ENCODE measurements around the gene DEPDC1B. TPM values are rescaled to one million over a fixed set of nuclear protein-coding genes. Genes with fewer than 3 reads are reported as not detected.

The DEPDC1B gene
- total RNA-seq, 2 experiments from 2014 or later: 39.0 to 42.3 TPM

DNA sequence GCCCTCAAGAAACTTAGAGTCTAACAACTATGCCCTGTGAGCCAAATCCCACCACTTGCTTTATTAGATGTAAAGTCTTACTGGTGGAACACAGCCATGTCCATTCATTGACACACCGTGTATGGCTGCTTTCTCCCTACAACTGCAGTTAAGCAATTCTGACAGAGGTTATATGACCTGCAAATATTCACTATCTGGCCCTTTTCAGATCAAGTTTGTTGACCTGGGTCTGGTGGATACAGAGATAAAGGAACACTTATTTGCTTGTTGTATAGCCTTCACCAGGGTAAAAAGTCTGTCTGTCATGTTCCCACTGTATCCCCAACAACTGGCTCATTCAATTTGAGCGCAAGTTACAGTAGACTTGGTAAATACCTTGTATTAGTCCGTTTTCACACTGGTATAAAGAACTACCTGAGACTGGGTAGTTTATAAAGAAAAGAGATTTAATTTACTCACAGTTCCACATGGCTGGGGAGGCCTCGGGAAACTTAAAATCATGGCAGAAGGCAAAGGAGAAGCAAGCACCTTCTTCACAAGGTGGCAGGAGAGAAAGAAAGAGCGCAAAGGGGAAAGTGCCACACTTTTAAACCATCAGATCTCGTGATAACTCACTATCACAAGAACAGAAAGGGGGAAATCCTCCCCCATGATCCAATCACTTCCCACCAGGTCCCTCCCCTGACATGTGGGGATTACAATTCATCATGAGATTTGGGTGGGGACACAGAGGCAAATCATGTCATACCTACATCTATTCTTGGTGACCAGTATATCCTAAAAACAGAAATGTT is 27.9 kb downstream of the DEPDC1B start:
- H3K27me3 Mint-ChIP-seq: no peaks in the 10 kb centered on the region
- CTCF ChIA-PET: no interaction called here
- POLR2A ChIA-PET: no interaction called here

DNA sequence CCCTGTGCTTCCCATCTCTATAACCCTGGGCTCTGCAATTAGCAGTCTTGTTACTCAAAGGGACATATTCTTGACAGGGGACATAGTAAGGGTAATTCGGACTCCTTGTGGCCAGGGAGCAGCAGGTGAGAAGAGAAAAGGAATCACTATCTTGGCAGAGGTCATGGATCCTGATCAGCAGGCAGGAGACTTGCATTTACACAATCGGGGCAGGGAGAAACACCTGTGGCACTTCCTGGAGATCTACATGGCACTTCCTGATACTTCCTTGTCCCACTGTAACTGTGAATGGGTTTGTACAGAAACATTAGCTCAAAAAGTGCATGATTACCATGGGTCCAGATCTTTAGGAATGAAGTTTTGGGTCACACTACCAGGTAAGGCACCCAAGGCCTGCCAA is 29.2 kb downstream of the DEPDC1B start:
- no peak for DNase-seq
- Mint-ChIP-seq H3K4me1 (no peaks in the 10 kb centered on the region), H3K27me3 (no peaks in the 10 kb centered on the region), H3K36me3 (ENCODE audit: low read depth) (peaks cover 9% of the 10 kb centered on the region), H3K4me3 (no peak overlapping the region), H3K9me3 (no peaks in the 10 kb centered on the region), H3K27ac (no peak overlapping the region)
- POLR2A ChIA-PET: no interaction called here
- CTCF ChIA-PET: interaction anchor here (2.9 kb wide), 1 partner anchor 17 kb away, joined by 13 read pairs; no protein-coding TSS in a partner anchor

More for the DNA sequence above, 27.9 kb downstream of the DEPDC1B start:
- Mint-ChIP-seq H3K9me3 (no peaks in the 10 kb centered on the region), H3K4me1 (no peaks in the 10 kb centered on the region), H3K36me3 (ENCODE audit: low read depth) (no peaks in the 10 kb centered on the region), H3K27ac (no peak overlapping the region), H3K4me3 (no peak overlapping the region)
- no peak for DNase-seq

DNA sequence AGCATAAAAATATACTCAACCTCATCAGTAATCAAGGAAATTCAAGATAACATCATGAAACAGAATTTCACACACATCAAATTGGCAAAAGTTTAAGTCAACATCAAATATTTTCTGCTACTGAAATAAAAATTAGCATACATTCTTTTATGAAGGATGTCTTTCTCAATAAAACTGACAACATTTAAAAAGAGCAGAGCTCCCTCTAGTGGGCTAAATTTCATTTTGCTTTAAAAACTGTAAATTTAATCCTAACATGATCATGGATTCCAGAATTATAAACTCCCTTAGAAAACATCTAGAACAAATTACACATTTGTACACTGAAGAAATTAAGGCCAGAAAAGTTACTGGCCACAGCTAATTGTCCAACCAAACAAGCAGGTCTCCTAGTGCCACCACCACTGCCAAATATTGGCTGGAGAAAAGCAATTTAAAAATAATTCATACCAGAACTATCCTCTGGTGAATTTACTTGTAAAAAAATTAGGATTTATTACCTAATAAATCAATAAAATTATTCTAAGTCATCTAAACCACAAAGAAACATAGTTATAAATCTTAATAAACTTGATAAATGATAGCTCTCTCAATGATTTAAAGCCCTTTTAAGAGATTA is 31.2 kb downstream of the DEPDC1B start:
- Mint-ChIP-seq H3K27ac (no peak overlapping the region), H3K36me3 (ENCODE audit: low read depth) (peaks cover 9% of the 10 kb centered on the region), H3K9me3 (no peaks in the 10 kb centered on the region), H3K4me3 (no peak overlapping the region), H3K4me1 (no peaks in the 10 kb centered on the region), H3K27me3 (no peaks in the 10 kb centered on the region)
- DNase-seq: no peak
- ChIA-PET CTCF (interaction anchor here (1.0 to 2.9 kb wide), 14 partner anchors 9 to 861 kb away, joined by 3 to 15 read pairs (median 4); partner anchors contain the start of gene DEPDC1B), POLR2A (no interaction called here)

DNA sequence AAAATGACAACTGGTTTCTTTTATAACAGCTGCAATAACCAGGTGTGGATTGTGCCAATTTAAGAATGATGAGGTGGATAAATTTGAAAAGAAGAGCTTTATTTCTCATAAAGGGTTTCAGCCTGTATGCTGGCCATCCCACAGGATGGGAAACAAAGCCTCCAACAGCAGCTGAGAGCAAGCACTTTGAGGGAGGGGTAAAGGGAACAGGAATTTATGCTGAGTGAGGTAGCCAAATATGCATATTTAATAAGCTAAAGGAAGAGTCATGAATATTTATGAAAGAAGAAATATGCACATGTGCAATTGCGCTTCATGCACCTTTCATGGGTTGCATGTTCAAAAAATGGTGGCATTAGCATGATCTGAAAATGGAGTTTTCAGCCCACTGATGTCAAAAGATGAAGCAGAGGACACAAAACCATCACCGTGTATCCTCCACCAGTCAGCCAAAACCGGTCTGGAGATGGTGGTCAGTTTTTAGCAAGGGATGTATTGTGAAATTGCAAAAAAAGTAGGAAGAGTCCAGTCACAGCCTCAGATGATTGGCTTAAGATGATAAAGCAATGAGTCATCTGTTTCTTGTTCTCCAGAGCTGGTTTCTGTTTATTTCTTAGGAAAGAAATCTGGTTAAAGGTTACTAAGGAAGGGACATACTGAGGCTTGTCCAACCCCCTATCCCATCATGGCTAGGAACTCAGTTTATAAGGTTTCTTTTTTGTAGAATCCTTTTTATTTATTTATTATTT is 47.9 kb downstream of the DEPDC1B start:
- ChIA-PET POLR2A (no interaction called here), CTCF (no interaction called here)
- H3K27ac Mint-ChIP-seq: no peak overlapping the region
- H3K27me3 Mint-ChIP-seq: no peaks in the 10 kb centered on the region
- no peak for DNase-seq
- H3K36me3 Mint-ChIP-seq (ENCODE audit: low read depth): peaks cover 2% of the 10 kb centered on the region
- H3K4me1 Mint-ChIP-seq: no peaks in the 10 kb centered on the region
- peaks cover 4% of the 10 kb centered on the region for H3K9me3 Mint-ChIP-seq
- H3K4me3 Mint-ChIP-seq: no peak overlapping the region

DNA sequence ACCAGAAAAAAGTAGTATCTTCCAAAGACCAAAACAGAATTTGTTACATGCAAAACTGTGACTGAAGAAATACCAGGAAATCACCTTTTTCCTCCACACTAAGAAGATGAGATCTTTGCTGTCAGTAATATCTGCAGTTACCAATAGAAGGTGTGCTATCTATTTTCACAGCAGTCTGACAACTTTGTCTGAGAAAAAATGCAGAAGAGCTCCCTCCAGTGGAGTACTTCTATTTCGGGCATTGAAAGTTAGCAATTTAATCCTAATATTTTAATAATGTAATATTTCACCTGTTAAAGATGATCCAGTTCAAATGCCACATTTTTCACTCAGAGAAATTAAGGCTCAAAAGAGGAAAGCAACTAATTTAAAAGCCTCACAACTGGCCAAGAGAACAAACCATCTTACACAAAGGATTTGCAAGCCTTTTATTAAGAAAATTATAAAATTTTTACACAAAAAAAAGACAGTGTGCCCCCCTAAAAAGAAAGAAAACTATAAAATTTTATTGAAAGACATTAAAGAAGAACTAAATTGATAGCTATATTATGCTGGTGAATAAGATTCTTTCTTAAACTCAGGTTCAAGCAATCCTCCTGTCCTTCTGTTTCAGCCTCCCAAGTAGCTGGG is 50.6 kb downstream of the DEPDC1B start:
- POLR2A ChIA-PET: no interaction called here
- Mint-ChIP-seq H3K4me1 (no peaks in the 10 kb centered on the region), H3K27me3 (no peaks in the 10 kb centered on the region), H3K27ac (no peak overlapping the region), H3K9me3 (no peaks in the 10 kb centered on the region), H3K4me3 (no peak overlapping the region), H3K36me3 (ENCODE audit: low read depth) (peaks cover 10% of the 10 kb centered on the region)
- CTCF ChIA-PET: interaction anchor here (0.6 to 1.6 kb wide), 2 partner anchors 774 to 835 kb away, joined by 4 read pairs; no protein-coding TSS in a partner anchor
- DNase-seq: no peak

DNA sequence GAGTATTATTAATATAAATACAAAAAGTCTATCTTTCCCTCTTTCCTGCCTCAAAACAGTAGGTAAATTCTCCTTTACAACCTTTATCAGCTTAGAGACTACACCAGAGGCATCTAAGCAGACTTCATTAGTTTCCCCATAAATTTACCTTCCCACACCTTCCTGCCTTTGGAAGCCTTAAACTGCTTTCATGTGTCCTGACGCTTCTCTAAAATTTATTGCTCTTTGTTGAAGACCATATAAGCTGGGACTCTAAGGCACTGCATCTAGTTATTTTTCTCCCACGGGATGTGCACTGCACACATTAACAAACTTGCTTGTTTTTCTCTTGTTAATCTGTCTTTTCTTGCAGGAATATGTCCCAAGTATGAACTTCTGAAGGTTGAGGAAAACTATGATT is 51.8 kb downstream of the DEPDC1B start:
- no peaks in the 10 kb centered on the region for H3K9me3 Mint-ChIP-seq
- no peak overlapping the region for H3K27ac Mint-ChIP-seq
- no peak for DNase-seq
- H3K4me1 Mint-ChIP-seq: no peaks in the 10 kb centered on the region
- POLR2A ChIA-PET: no interaction called here
- CTCF ChIA-PET: no interaction called here
- no peaks in the 10 kb centered on the region for H3K27me3 Mint-ChIP-seq
- peaks cover 23% of the 10 kb centered on the region for H3K36me3 Mint-ChIP-seq (ENCODE audit: low read depth)
- H3K4me3 Mint-ChIP-seq: no peak overlapping the region

- Mint-ChIP-seq H3K4me1 (no peaks in the 10 kb centered on the region), H3K4me3 (no peak overlapping the region), H3K9me3 (no peaks in the 10 kb centered on the region), H3K27ac (no peak overlapping the region), H3K36me3 (ENCODE audit: low read depth) (peaks cover 65% of the 10 kb centered on the region), H3K27me3 (no peaks in the 10 kb centered on the region)
- ChIA-PET CTCF (no interaction called here), POLR2A (no interaction called here)
- DNase-seq: no peak
These were observed 59.1 kb downstream of the DEPDC1B start for GRCh38 chr5:60640901-60641300.

DNA sequence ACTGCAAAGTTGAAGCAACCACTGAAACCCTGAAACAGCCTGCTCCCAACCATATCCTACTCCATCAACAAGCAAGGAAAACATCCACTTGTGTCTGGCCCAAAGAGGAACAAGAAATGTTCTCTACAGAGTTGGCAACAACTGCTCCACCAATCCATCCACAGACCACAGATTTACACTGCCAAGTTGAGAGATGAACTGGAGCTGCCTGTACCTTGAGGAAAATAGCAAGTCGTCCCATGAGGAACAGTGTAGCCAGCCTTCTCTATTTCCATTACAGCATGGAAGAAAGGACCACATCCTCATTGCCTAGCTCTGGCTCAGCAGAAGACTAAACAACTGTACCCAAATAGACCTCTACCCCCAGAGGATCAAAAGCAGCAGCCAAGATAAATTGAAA is 60.4 kb downstream of the DEPDC1B start:
- Mint-ChIP-seq H3K27me3 (no peaks in the 10 kb centered on the region), H3K27ac (no peak overlapping the region), H3K36me3 (ENCODE audit: low read depth) (peaks cover 76% of the 10 kb centered on the region), H3K4me1 (no peaks in the 10 kb centered on the region), H3K4me3 (no peak overlapping the region), H3K9me3 (no peaks in the 10 kb centered on the region)
- ChIA-PET CTCF (interaction anchor here (1.0 kb wide), 1 partner anchor 29 kb away, joined by 3 read pairs; no protein-coding TSS in a partner anchor), POLR2A (no interaction called here)
- no peak for DNase-seq

GRCh38 chr5:60638300-60638699 is 61.7 kb downstream of the DEPDC1B start:
- ChIA-PET POLR2A (no interaction called here), CTCF (no interaction called here)
- DNase-seq: no peak
- no peak overlapping the region for H3K4me3 Mint-ChIP-seq
- H3K27ac Mint-ChIP-seq: no peak overlapping the region
- no peaks in the 10 kb centered on the region for H3K27me3 Mint-ChIP-seq
- H3K9me3 Mint-ChIP-seq: no peaks in the 10 kb centered on the region
- peaks cover 2% of the 10 kb centered on the region for H3K4me1 Mint-ChIP-seq
- H3K36me3 Mint-ChIP-seq (ENCODE audit: low read depth): peaks cover 73% of the 10 kb centered on the region

GRCh38 chr5:60636644-60637043 is 63.3 kb downstream of the DEPDC1B start:
- Mint-ChIP-seq H3K9me3 (no peaks in the 10 kb centered on the region), H3K4me3 (no peak overlapping the region), H3K27ac (no peak overlapping the region), H3K4me1 (peaks cover 2% of the 10 kb centered on the region), H3K36me3 (ENCODE audit: low read depth) (peaks cover 67% of the 10 kb centered on the region), H3K27me3 (no peaks in the 10 kb centered on the region)
- CTCF ChIA-PET: no interaction called here
- no peak for DNase-seq
- POLR2A ChIA-PET: no interaction called here

DNA sequence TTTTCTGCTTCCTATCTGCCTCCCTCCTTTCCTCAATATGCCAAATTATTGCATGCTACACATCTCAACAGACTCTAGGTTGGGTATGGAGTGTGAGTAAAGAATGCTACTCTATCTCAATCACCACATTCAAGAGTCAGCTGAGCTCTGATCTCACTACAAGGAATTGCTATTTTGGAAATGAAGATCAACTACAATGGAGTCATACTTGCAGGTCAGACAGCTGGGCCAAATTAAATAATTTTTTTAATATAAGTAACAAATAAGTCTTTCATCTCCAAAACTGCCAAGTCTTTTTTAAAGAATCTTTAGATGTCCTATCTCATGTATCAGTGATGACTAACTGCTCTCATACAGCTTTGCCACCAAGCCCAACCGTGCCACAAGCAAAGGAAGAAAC is 64.0 kb downstream of the DEPDC1B start:
- Mint-ChIP-seq H3K4me3 (no peak overlapping the region), H3K9me3 (no peaks in the 10 kb centered on the region), H3K27me3 (no peaks in the 10 kb centered on the region), H3K27ac (no peak overlapping the region), H3K4me1 (peaks cover 2% of the 10 kb centered on the region), H3K36me3 (ENCODE audit: low read depth) (peaks cover 69% of the 10 kb centered on the region)
- CTCF ChIA-PET: no interaction called here
- POLR2A ChIA-PET: no interaction called here
- no peak for DNase-seq

DNA sequence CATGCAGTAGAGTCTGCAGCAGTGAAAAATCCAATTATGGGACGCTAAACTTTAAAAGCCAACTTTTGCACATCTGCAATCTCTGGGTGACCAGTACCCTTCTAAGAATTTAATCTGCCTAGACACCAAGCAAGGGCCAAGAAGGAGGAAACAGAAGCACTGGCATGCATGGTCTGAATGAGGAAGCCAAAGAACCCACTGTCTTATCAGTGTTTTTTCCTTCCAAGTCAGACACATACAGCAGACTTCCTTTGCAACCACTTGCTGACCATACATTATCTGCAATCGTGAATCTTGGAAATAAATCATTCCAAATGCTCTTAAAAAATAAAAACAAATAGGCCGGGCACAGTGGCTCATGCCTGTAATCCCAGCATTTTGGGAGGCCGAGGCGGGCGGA is 65.9 kb downstream of the DEPDC1B start:
- DNase-seq: no peak
- POLR2A ChIA-PET: no interaction called here
- peaks cover 76% of the 10 kb centered on the region for H3K36me3 Mint-ChIP-seq (ENCODE audit: low read depth)
- no peak overlapping the region for H3K27ac Mint-ChIP-seq
- H3K9me3 Mint-ChIP-seq: no peaks in the 10 kb centered on the region
- H3K27me3 Mint-ChIP-seq: no peaks in the 10 kb centered on the region
- peaks cover 2% of the 10 kb centered on the region for H3K4me1 Mint-ChIP-seq
- H3K4me3 Mint-ChIP-seq: no peak overlapping the region
- CTCF ChIA-PET: no interaction called here

GRCh38 chr5:60633341-60633740 is 66.6 kb downstream of the DEPDC1B start:
- Mint-ChIP-seq H3K4me3 (no peak overlapping the region), H3K4me1 (peaks cover 2% of the 10 kb centered on the region), H3K9me3 (no peaks in the 10 kb centered on the region), H3K36me3 (ENCODE audit: low read depth) (peaks cover 74% of the 10 kb centered on the region), H3K27me3 (no peaks in the 10 kb centered on the region), H3K27ac (no peak overlapping the region)
- no peak for DNase-seq
- ChIA-PET POLR2A (no interaction called here), CTCF (no interaction called here)

All from activated CD4-positive, alpha-beta memory T cell treated with anti-CD3 and anti-CD28 coated beads, Interleukin-2, amount 10 ng/mL, durations not matched to agents 7 days and 5 days (primary cell).